Stimulated activated CD4-positive, alpha-beta T cell treated with anti-CD3 and anti-CD28 coated beads, Interleukin-12 subunit alpha, Interleukin-12 subunit beta, amount 100 ng/mL, for 4 hours (primary cell): ENCODE results near the gene NUP210.

Experiments
- DNase-seq: peaks from one replicate; pipeline ENCODE4 v3.0.0-alpha.2; 2020

NUP210 gene

DNA sequence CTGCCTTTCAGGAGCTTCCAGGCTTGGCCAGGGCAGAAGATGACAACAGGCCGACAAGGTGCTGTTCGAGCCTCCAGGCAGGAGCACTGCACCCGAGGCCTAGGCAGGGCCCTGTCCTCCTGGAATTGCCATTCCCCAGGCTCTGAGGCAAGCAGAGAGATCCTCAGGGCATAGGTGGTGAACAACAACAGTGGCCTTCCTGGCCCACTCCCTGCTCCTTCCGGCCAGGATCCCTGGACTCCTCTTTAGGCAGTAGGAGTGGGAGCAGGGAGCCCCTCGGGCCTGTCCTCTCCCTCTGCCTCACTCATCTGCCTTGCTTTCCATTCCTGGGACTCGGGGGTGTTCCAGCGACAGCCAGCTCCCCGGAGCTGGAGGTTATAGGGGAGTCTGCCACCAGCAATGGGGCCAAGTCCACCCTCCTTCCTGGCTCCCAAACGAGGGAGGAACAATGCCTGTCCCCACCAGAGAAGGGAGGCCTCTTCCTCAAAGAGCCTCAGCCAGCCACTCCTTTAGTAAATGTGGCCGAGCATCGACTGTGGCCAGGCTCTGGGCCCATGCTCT, 135.0 kb downstream of the NUP210 start:
- DNase-seq: no peak

DNA sequence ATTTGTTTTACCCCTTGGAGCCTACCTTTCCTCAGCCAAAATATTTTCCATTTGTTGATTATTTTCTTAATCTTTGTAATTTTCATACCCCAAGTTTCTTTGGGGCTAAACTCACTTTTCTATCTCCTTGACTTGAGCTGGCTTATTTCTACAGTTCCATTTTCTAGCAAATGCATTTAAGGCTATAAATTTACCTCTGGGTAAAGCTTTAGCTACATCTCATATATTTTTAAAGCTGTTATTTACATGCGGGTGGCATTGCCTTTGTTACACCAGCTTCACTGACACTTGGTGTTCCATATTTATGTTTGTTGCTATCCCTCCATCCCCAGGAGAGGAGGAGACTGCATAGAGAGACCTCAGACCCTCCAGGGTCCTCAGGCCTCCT, 136.3 kb downstream of the NUP210 start:
- DNase-seq: no peak

DNA sequence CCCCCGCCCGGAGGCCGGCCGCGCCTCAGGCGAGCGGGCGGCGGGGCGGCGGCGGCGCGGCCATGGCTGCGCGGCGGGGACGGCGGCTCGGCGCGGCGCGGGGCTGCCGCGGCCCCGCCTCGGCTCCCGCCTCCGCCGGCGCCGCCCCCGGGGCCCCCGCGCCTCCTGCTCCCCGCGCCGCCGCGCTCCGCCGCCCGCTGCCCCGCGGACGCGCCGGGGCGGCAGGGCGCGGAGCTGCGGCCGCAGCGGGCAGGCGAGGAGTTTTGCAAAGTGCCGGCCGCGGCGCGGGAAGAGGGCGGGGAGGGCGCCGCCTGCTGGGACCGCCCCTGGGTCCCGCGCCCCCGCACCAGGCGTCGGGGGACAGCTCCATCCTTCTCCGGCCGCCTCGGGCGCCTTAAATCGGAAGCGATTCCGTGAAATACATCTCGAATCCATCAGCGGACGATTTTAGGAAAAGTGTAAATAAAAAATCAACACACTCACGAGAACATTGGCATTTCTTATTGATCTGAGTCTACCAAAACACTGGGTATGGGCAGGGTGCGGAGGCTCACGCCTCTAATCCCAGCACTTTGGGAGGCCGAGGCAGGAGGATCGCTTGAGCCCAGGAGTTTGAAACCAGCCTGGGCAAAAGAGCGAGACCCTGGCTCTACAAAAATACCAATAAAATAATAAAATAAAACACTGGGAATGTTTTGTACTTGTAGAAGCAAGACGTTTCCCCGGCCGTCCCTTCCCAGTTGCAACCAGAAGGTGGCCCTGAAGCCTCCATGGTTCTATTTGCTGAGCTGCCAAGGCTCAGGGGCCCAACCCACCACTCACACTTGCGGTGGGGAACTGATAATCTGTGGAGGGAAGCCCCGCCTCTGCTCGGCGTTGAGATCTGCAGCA, 136.9 kb downstream of the NUP210 start:
- DNase-seq: peak; percentile 32

DNA sequence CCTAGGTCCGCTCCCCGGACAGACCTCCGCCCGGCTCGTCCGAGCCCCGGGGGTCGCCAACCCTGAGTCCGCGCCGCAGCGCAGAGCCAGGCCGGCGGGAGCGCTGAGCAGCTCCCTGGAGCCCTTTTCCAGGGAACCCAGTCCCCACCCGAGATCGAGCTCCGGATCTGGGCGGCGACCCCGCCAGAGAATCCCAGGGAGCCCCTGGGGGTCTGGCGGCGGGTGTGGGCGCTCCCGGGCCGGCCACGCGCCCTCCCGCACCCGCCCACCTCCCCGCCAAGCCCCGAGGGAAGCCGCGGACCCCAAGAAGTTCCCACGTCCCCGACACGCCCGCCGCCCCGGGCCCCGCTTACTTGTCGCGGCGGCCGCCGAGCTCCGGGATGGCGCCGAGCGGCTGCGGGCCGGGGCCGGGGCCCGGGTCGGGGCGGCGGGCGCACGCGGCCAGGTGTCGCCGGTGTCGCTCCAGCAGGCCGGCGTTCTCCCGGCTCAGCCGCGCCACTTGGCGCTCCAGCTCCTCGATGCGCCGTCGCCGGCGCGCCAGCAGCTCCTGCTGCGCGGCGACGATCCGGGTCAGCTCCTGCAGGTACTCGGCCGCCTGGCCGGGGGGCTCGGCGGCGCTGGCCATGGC, 137.7 kb downstream of the NUP210 start:
- DNase-seq: no peak

DNA sequence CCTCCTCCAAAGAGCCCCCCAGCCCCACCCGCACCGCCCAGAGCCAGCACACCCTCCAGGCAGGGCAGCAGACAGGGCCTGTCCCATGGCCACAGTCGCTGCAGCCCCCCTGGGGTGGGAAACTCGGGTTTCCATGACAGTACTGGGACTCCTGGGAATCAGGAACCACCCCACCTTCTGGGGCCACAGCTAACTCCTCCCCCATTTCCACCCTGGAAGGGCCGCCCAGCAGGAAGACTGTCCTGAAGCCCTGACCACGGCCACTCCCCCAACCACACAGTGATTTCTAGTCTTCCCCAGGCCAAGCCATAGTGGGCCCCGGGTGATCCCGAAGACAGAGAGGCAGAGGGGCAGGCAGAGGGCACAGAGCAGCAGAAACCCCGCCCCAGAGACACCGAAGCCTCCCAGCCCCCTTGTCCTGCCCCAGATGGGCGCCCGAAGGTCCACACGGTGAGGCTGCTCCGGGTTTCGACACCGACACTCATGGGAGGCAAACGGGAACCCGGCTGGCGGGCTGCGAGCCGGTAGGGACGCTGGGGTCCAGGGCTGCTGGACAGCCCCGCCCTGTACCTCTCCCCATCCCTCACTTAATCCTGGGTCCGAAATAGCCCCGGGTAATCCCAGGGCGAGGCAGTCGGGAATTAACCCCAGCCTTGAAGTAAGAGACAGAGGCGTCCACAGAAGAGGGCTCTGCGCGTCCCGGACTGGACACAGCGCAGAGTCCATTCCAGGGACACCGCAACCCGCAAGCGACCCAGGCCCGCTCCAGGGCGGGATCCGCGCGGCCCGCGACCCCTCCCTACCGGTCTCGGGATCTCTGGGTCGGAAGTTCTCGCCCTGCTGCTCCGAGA, 138.4 kb downstream of the NUP210 start:
- DNase-seq: no peak

DNA sequence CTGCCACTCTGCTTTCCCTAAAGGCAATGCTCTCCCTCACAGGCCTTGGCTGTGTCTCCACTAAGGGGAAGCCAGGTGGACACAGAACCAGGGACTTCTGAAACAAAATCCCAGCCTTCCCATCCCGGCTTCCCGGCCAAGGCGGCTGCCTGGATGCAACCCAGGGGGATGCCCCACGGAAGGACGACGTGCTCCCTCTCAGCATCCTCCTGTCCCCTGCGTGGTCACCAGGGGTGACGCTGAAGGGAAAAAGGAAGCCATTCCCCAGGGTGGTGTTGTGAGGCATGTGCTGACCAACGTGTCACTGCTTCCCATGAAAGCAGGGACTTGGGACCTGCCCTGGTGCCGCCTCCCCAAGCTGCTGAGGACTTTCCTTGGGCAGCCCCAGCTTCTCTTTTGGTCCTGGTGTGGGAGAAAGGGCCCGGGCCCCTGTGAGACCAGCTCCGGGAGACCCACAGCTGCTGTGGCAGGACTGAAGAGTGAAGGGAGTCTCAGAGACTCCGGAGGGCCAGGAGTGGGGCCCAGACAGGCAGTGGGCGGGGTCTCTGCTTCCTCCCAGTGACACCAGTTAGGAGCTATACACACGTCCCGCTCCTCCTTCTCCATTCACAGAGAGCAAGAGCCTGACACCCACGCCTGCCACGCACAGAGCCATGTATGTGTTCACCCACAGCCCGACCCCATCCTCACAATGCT, 139.2 kb downstream of the NUP210 start:
- DNase-seq: no peak

DNA sequence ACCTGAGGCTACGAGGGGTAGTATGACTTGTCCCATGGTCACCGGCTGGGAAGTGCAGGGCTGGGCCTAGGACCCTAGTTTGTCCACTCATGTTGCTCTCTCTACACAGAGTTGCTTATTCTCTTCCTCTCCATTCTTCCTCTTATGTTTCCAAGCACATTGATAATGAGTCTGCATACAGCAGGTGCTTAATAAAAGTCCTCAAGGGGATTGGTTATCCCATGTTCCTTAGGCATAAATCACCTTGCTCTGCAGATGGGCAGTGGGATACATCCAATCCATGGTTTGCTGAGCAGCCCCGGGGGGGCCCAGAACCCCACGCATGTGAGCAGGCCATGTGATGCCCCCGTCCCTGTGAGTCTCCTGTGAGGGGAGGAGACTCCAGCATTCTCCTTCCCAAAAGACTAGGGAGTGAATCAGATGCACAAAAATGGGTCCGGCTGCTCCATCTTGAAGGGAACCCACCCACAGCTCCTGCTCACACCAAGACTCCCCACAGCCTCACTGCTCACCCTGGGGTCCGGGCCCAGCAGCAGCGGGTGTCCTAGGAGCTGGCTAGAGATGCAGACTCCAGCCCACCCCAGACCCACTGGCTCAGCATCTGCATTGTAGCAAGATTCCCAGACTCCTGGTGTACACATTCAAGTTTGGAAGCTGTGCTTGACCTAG, 139.9 kb downstream of the NUP210 start:
- no peak for DNase-seq

DNA sequence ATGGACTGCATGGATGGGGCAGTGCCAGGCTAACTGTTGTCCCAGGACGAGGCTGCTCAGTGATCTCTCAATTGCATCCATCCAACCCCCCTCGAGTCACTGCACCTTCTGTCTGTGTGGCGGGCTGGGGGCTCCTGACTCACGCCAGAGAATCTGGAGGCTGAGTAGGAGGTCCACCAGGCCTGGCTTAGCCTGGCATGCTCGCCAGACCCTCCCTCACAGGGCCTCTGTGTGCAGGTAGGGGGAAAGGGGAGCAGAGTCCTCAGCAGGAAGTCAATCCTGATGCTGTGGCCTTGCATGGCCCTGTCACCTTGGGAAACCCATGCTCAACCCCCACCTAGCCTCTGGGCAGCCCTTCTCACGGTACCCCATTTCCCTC, 140.6 kb downstream of the NUP210 start:
- DNase-seq: no peak

DNA sequence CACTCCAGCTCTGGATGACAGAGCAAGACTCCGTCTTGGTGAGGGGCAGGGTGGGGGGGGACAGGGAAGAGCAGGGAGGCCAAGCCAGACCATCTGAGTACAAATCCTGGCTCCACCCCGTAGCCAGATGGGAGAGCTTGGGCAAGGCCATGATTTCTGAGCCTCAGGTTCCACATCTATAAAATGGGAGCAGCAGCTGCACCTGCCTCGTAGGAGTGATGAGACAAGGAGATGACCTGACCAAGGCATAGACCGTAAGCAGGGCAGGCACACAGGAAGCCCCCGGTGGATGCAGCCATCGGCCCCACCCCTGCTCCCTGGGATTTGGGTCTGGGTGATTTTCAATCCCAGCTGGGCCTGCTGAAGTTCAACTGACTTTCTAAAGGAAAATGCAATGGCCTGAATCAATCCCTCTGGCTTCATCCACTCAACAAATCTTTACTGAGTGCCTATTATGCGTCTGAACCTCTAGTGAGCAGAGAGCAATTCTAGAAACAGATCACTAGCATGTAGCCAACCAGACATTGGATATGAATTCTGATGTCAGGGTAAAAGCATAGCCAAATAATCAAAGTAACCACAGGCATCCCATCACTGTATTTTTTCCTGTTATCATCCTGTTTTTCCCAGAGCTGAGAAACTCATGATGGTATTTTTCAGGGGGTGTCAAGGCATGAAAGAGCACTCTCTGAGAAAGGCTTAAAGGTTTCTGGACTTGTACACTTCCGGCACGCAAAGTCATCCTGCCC, 141.2 kb downstream of the NUP210 start:
- no peak for DNase-seq

DNA sequence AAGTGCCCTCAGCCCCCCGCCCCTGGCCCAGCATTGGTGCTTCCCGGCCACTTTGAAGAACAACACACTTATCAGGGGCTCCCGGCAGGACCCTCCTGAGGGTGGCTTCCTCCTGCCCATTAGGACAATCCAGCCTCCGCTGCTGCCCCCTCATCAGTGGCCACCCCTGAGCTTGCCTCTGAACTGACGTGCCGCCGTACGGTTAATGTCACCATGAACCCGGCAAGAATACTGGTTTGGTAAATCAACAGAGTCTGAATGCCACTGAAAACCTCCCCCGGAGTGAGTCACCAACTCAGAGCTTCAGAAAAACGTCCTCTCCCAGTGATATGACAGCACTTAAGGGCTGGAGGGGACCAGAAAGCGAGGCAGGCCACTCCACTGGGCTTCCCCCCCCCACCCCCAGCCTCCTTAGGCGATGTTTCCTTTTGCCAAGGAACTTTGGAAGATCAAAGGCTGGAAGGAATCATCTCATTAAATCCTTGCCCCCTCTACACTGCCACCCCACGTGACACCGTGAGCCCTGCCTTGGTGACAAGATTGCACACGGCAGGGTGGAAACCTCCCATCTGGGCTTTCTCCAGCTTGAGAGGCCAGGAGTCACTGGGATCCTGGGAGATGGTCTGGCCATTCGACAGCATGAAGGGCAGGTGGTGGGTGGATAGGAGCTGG, 142.1 kb downstream of the NUP210 start:
- no peak for DNase-seq

DNA sequence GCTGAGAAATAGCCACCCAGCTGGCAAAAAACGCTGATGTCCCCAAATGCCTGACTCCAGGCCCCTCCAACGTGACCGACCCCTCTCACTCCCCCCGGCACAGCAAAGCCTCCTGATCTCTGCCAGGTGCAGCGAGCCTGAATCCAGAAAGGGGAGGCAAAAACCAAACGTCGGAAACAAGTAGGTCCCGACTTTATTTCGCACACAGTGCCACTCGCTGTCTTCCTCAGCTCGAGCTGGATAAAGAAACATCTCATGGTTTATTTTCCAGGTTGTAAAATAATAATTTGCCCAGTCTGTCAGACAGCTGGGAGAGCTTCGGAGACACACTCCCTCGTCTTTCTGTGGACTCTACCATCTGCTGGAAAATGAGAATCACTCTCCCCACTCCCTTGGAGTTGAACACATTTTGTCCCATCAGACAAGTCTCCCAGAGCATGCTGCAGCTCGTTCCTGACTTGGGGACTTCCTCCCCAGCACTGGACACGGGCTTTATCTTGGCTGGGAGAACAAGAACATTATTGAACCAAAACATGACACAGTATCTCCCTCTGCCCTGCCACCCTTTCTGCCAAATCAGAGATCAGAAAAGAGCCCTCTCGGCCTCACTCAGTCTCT, 142.8 kb downstream of the NUP210 start:
- DNase-seq: no peak

DNA sequence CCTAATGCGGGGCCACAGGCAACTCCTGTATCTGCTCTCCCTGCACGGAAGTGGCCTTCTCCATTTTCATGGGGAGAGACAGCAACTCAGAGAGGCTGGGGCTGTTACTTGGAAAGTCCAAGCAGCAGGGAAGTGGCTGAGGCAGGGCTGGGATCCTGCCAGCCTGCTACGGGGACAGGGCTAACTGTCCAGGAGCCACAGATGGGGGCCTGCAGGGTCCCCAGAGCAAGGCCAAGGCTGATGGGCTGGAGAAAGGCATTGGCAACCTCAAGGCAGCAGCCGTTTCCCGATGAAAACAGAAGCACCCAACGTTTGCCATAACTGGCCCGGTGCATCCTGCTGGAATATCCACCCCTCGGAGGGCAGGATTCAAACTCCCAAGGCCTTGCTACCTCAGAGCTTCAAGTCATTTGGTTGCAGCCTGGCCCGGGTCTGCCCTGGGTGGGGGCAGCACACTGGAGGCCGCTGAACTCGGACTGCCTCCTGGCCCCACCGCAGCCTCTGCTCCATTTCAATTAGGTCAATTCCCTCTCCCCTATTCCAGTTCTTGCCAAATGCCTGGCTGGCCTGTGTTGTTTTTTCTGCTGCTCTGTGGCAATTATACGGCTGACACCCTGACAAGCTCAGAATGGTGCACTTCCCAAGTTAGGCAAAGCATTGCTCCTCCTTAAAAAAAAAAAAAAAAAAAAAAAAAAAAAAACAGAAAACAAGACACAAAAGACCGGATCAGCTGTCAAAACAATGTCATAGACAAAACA, 143.5 kb downstream of the NUP210 start:
- no peak for DNase-seq

DNA sequence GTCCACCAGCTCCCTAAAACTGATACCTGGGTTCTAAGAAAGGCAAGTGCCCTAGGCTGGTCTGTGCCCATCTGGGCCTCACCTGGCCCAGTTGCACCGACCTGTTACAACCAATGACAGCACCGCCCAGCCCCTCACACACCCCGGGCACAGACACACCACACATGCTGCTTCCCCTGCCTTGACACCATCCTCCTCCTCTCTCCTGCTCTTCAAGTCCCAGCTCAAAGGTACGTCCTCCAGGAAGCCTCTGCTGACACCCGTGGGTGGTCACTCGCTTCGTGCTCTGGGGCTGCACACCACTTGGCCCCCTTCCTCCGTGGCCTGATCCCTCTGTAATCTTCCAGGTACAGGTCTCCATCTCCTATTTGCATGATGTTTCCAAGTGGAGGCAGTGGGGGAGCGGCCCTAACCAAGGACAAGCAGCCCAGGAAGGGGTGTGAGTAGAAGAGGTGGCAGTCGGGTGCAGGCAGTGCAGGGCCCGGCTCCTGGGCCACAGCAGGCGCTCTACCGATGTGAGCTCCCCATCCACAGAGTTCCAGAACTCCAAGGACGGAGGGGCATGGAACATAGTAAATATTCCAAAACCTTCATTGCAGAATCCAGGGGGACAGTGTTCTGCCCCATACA, 144.6 kb downstream of the NUP210 start:
- no peak for DNase-seq

DNA sequence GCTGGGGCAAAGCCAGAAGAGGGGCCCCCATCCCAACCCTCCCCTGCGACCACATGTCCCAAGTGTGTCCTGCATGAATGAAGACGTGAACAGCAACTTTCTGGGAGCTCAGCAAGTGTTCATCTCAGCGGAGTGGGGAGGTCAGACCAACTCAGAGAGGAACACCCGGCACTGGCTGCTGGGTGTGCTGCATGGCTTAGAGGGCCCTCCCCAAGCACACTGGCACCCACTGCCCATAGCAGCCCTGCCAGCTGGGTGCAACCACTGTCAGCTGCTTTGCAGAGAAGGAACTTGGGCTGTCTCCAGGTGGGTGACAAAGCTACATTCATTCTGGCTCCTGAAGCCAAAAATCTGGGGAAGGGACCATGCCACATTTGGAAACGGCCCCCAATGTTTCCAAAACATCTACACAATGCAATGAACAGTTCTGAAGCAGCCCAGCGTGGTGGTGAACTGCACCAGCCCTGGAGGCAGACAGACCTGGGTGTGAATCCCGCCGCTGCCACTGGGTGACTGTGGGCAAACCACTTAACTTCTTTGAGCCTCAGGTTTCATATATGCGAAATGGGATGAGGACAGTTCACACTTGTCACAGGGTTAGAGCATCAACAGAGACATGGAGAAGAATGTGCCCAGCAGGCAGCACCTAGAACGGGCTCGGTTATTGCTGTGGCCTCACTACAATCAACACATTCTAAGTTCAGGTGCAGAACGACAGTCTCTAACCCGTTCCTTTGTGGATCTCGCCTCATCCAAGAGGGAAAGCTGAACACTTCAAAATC, 145.4 kb downstream of the NUP210 start:
- no peak for DNase-seq

DNA sequence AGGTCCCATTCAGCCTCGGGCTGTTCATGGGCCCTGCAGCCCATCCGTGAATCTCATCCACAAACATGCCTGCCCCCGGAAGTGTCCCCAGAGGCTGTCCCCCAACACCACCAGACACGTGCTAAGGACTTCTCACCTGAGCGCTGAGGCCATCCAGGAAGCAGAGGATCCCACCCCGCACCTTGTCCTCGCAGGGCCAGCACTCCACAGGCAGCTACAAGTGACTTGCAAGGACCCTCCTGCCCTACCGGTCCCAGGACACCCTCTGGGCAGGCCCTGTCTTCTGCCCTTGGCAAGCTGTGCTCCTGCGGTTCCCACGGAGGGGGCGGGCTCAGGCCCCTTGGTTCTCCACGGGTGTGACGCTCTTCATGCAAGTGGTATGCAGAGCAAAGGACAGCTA, 146.0 kb downstream of the NUP210 start:
- DNase-seq: no peak

DNA sequence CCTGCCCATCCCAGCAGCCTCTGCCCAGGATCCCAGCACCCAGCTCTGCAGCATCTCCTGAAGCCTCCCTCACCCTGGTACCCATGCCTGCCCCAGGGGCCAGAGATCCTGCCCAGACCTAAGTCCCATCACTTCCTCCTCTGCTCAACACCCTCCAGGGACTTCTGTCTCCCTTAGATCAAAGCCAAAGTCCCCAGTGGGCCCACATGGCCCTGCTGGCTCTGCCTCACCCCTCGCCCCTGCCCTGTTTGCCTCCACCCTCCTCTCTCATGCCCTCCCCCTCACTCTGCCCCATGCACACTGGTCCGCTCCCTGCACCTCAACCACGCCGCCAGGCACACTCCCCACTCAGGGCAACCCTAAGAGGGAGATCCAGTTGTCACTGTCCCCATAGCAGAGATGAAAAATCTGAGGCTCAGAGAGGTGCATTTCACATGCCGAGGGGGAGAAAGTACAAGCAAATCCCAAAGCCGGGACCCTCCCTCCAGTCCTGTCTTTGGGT, 146.5 kb downstream of the NUP210 start:
- no peak for DNase-seq

DNA sequence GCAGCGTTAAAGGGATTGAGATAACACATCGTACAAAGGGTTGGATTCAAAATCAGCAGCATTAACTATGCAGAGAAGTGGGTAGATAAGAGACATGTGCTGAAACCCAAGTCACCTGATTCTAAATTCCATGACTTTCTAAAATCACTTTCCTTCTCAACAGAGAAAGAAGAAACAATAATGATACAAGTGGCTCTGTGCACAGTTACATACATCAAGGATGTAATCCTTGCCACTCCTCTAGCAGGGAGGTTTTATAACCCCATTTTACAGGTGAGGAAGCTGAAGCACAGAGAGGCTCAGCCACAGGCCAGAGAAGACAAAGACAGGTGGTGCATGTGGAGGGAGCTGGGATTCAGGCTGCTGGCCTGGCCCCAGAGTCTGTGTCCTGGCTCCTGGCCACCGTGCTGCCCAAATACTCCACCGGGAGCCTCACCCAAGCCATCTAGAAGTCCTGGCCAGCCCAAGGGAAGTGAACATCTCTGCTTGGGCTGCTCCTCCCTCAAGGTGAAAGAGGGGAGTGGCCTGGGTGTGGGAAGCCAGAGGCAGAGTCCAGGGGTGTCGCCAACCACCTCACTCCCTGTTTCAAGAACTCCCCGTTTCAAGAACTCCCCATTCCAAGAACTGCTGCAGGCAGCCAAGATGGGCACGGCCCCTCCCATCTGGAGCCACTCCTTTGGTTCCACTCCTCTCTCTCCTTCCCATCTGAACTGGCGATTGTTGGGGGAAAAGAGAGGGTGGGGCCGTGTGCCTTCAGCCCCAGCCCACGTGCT, 147.1 kb downstream of the NUP210 start:
- DNase-seq: no peak
